PC-3 (cell line): Measurements from ENCODE around the gene FHL2.

Experiments
- CTCF ChIP-seq: fragments of 300-600 bp; sonication (generic); conservative IDR thresholded peaks from 2 replicates; pipeline ENCODE4 v1.5.1; 2017; ENCODE audit warnings: antibody characterized with exemption, low read depth, mild to moderate bottlenecking, low read length
- EZH2 ChIP-seq: fragments of 300-600 bp; sonication (generic); IDR thresholded peaks from one replicate; pipeline ENCODE4 v1.6.1; 2017; ENCODE audit warnings: antibody characterized with exemption, mild to moderate bottlenecking, low read length; ENCODE audit not compliant: unreplicated experiment
- EZH2phosphoT487 ChIP-seq: fragments of 300-600 bp; sonication (generic); IDR thresholded peaks from 2 replicates; pipeline ENCODE4 v1.6.1; 2018; ENCODE audit warnings: mild to moderate bottlenecking, antibody characterized with exemption, low read length, borderline replicate concordance

GRCh38 chr2:105368759-105369408 lies 30.0 kb downstream of the FHL2 start:
- TF ChIP-seq CTCF (no peak), EZH2 (no peak), EZH2phosphoT487 (no peak)
